Pons (tissue), 1 donor: Measurements from ENCODE around the gene TMEM156.

Source experiments
- DNase-seq: peaks from one replicate; pipeline ENCODE4 v3.0.0-alpha.2; 2016; ENCODE audit warnings: low spot score

Gene TMEM156

GRCh38 chr4:38924353-38924752 lies 107.9 kb downstream of the TMEM156 start:
- DNase-seq, result no peak

- DNase-seq, result no peak
Observed at GRCh38 chr4:38923746-38924145, 108.5 kb downstream of the TMEM156 start.

GRCh38 chr4:38921151-38921550 lies 111.1 kb downstream of the TMEM156 start:
- DNase-seq, result no peak

GRCh38 chr4:38920677-38921076 lies 111.5 kb downstream of the TMEM156 start:
- DNase-seq, result no peak

- no peak for DNase-seq
Observed at GRCh38 chr4:38920186-38920585, 112.0 kb downstream of the TMEM156 start.

- no peak for DNase-seq
Observed at GRCh38 chr4:38919494-38919893, 112.7 kb downstream of the TMEM156 start.

GRCh38 chr4:38917481-38918025 lies 114.7 kb downstream of the TMEM156 start:
- no peak for DNase-seq
